ENCODE measurements around the gene ZNF343.

Gene ZNF343

GRCh38 chr20:2463616-2464365, 44.9 kb downstream of the ZNF343 start:
- TF ChIP-seq CTCF (IDR thresholded peaks at IDR 0.05; ENCODE audit: insufficient read depth, low read length, poor library complexity, severe bottlenecking): no peak
- no peak for DNase-seq (ENCODE audit: extremely low read depth, insufficient read length)
- H3K36me3 ChIP-seq (ENCODE audit: control insufficient read depth, insufficient read depth, low read length): peaks cover 35% of the 10 kb centered on the region
- H3K4me3 ChIP-seq (replicated peaks; ENCODE audit: low read depth, low read length): no peak overlapping the region
- H3K27me3 ChIP-seq (replicated peaks; ENCODE audit: control insufficient read depth, insufficient read depth, low read length): no peaks in the 10 kb centered on the region

- no peak for DNase-seq (ENCODE audit: extremely low read depth, insufficient read length)
- Histone ChIP-seq H3K27me3 (replicated peaks; ENCODE audit: control insufficient read depth, insufficient read depth, low read length) (no peaks in the 10 kb centered on the region), H3K36me3 (ENCODE audit: control insufficient read depth, insufficient read depth, low read length) (peaks cover 30% of the 10 kb centered on the region), H3K4me3 (replicated peaks; ENCODE audit: low read depth, low read length) (no peak overlapping the region)
- TF ChIP-seq CTCF (IDR thresholded peaks at IDR 0.05; ENCODE audit: insufficient read depth, low read length, poor library complexity, severe bottlenecking): no peak
Measured at GRCh38 chr20:2462484-2462883, 46.2 kb downstream of the ZNF343 start.

GRCh38 chr20:2460752-2461424, 47.8 kb downstream of the ZNF343 start:
- no peak for DNase-seq (ENCODE audit: extremely low read depth, insufficient read length)
- Histone ChIP-seq H3K4me3 (replicated peaks; ENCODE audit: low read depth, low read length) (no peak overlapping the region), H3K27me3 (replicated peaks; ENCODE audit: control insufficient read depth, insufficient read depth, low read length) (no peaks in the 10 kb centered on the region), H3K36me3 (ENCODE audit: control insufficient read depth, insufficient read depth, low read length) (peaks cover 20% of the 10 kb centered on the region)
- TF ChIP-seq CTCF (IDR thresholded peaks at IDR 0.05; ENCODE audit: insufficient read depth, low read length, poor library complexity, severe bottlenecking): no peak

- no peak for DNase-seq (ENCODE audit: extremely low read depth, insufficient read length)
- TF ChIP-seq CTCF (IDR thresholded peaks at IDR 0.05; ENCODE audit: insufficient read depth, low read length, poor library complexity, severe bottlenecking): no peak
- H3K36me3 ChIP-seq (ENCODE audit: control insufficient read depth, insufficient read depth, low read length): peaks cover 15% of the 10 kb centered on the region
Measured at GRCh38 chr20:2459981-2460751, 48.5 kb downstream of the ZNF343 start.

GRCh38 chr20:2458919-2459499, 49.7 kb downstream of the ZNF343 start:
- DNase-seq (ENCODE audit: extremely low read depth, insufficient read length): no peak
- no peak overlapping the region for H3K4me3 ChIP-seq (replicated peaks; ENCODE audit: low read depth, low read length)
- TF ChIP-seq CTCF (IDR thresholded peaks at IDR 0.05; ENCODE audit: insufficient read depth, low read length, poor library complexity, severe bottlenecking): no peak
- H3K27me3 ChIP-seq (replicated peaks; ENCODE audit: control insufficient read depth, insufficient read depth, low read length): no peaks in the 10 kb centered on the region
- peaks cover 13% of the 10 kb centered on the region for H3K36me3 ChIP-seq (ENCODE audit: control insufficient read depth, insufficient read depth, low read length)

More at GRCh38 chr20:2459981-2460751, 48.5 kb downstream of the ZNF343 start:
- H3K27me3 ChIP-seq (replicated peaks; ENCODE audit: control insufficient read depth, insufficient read depth, low read length): no peaks in the 10 kb centered on the region
- H3K4me3 ChIP-seq (replicated peaks; ENCODE audit: low read depth, low read length): no peak overlapping the region
